K562 (cell line): Measurements from ENCODE around the gene BPIFB2. TPM values are rescaled to one million over a fixed set of nuclear protein-coding genes. Genes with fewer than 3 reads are reported as not detected.

Experiments used
- ATAC-seq: fragments of 200-7000 bp; cut with Tn5 transposase; 3 replicates; pipeline ENCODE4 v1.9.1; 2020; ENCODE audit warnings: moderate library complexity
- BruUV-seq: library from RNA; stranded (reverse); fragments of 400-500 nt; replicated peaks from 2 replicates; lab custom pipeline; 2021; lab: Mats Ljungman, UMichigan
- CTCF ChIA-PET: fragments of 300-600 bp; formaldehyde crosslinking; extraction: SDS; loops from one replicate; lab custom pipeline; 2021; ENCODE audit warnings: low intra/inter-chr PET ratio; lab: Yijun Ruan, JAX
- POLR2A ChIA-PET: fragments of 300-600, 350-650 bp; sonication (Branson Sonifier 250); formaldehyde crosslinking; extraction: SDS; loops from one replicate; lab custom pipeline; 2021; ENCODE audit warnings: antibody characterized with exemption, inconsistent platforms; lab: Yijun Ruan, JAX
- DNase-seq, 4 experiments: peaks; one replicate each; pipeline versions ENCODE4 v3.0.0 to v3.0.0-alpha.2; 2011 to 2018; ENCODE audit warnings: low spot score in 3 of 4, mixed read lengths in 3 of 4; ENCODE audit errors: extremely low read depth in 1 of 4
- FAIRE-seq: peaks from 2 replicates; lab custom pipeline; 2011; peaks lifted over from hg19 to GRCh38; lab: Jason Lieb, UNC
- H2AFZ ChIP-seq: 2 replicates; pipeline ENCODE4 v1.6.0; 2011; ENCODE audit warnings: low read depth, low read length, control low read depth, inconsistent platforms
- H3K27ac ChIP-seq: fragments of 200-600 bp; 3 replicates; pipeline ENCODE4 v1.8.0; 2011; ENCODE audit warnings: low read depth, mild to moderate bottlenecking, control low read depth, inconsistent platforms, low read length, moderate library complexity, mixed read lengths; ENCODE audit errors: extremely low read depth
- H3K27me3 ChIP-seq, 2 experiments: fragments of 300-600 bp in 1 of 2; 2 replicates in 1 of 2; 3 replicates in 1 of 2; pipeline versions ENCODE4 v1.6.0 to v1.8.0; 2011; ENCODE audit warnings: inconsistent platforms in 2 of 2, low read length in 2 of 2, mild to moderate bottlenecking in 1 of 2, mixed read lengths in 1 of 2, moderate library complexity in 1 of 2; ENCODE audit not compliant: control insufficient read depth in 2 of 2, insufficient read depth in 2 of 2
- H3K36me3 ChIP-seq: fragments of 300-600 bp; 3 replicates; pipeline ENCODE4 v1.8.0; 2011; ENCODE audit warnings: mild to moderate bottlenecking, low read length, inconsistent platforms; ENCODE audit not compliant: control insufficient read depth, insufficient read depth
- H3K4me1 ChIP-seq, 2 experiments: fragments of 200-600 bp in 1 of 2; replicated peaks in 1 of 2; 2 replicates in 1 of 2; 3 replicates in 1 of 2; pipeline versions ENCODE4 v1.5.1 to v1.8.0; 2011; ENCODE audit warnings: inconsistent platforms in 2 of 2, low read length in 2 of 2, mild to moderate bottlenecking in 1 of 2, mixed read lengths in 1 of 2, moderate library complexity in 1 of 2; ENCODE audit not compliant: control insufficient read depth in 2 of 2, insufficient read depth in 2 of 2
- H3K4me2 ChIP-seq: 2 replicates; pipeline ENCODE4 v1.6.1; 2011; ENCODE audit warnings: low read length, control low read depth, inconsistent platforms, mixed read lengths; ENCODE audit not compliant: insufficient read depth
- H3K4me3 ChIP-seq: fragments of 200-600 bp; sonication (generic), shearing (Covaris generic); 2 replicates; pipeline ENCODE4 v1.5.1; 2016; ENCODE audit warnings: control low read depth, inconsistent platforms
- H3K79me2 ChIP-seq: fragments of 200-600 bp; 3 replicates; pipeline ENCODE4 v1.8.0; 2011; ENCODE audit warnings: low read length, inconsistent platforms; ENCODE audit not compliant: control insufficient read depth, insufficient read depth
- H3K9ac ChIP-seq, 2 experiments: 2 replicates each; pipeline versions ENCODE4 v1.6.0 to v1.6.1; 2011; ENCODE audit warnings: low read depth in 2 of 2, low read length in 2 of 2, control low read depth in 1 of 2, inconsistent platforms in 1 of 2, mild to moderate bottlenecking in 1 of 2, mixed read lengths in 1 of 2; ENCODE audit not compliant: insufficient read depth in 1 of 2
- H3K9me1 ChIP-seq: one replicate; pipeline ENCODE4 v1.6.0; 2011; ENCODE audit warnings: inconsistent platforms, mild to moderate bottlenecking, low read length, moderate library complexity; ENCODE audit not compliant: control insufficient read depth, insufficient read depth
- H3K9me3 ChIP-seq: replicated peaks from 2 replicates; pipeline ENCODE4 v1.5.1; 2011; ENCODE audit warnings: low read depth, low read length, inconsistent platforms; ENCODE audit not compliant: control insufficient read depth, insufficient read depth
- H4K20me1 ChIP-seq: replicated peaks from 2 replicates; pipeline ENCODE4 v1.6.1; 2011; ENCODE audit warnings: low read length, inconsistent platforms, mixed read lengths; ENCODE audit not compliant: control insufficient read depth, insufficient read depth
- ASH1L ChIP-seq: fragments of 450-650 bp; IDR thresholded peaks from 2 replicates; pipeline ENCODE4 v1.6.1; 2018; ENCODE audit warnings: borderline replicate concordance, mild to moderate bottlenecking, low read depth; ENCODE audit not compliant: partially characterized antibody
- NFXL1 ChIP-seq: fragments of 450-650 bp; formaldehyde crosslinking; IDR thresholded peaks from 2 replicates; pipeline ENCODE4 v1.4.0; 2021; ENCODE audit warnings: mild to moderate bottlenecking
- POLR2B ChIP-seq: fragments of 450-650 bp; IDR thresholded peaks from 2 replicates; pipeline ENCODE4 v1.6.1; 2018; ENCODE audit warnings: low read depth; ENCODE audit not compliant: partially characterized antibody
- SIX5 ChIP-seq, 2 experiments: IDR thresholded peaks; 2 replicates each; pipeline ENCODE4 v1.6.1; 2011; ENCODE audit warnings: low read length in 2 of 2, borderline replicate concordance in 1 of 2, low read depth in 1 of 2, mild to moderate bottlenecking in 1 of 2, moderate library complexity in 1 of 2; ENCODE audit not compliant: insufficient read depth in 1 of 2
- TGIF2 ChIP-seq: sonication (generic); formaldehyde crosslinking; IDR thresholded peaks from 2 replicates; pipeline ENCODE4 v1.8.1; 2022; ENCODE audit warnings: mild to moderate bottlenecking, missing genetic modification reagents, moderate library complexity
- ZNF707 ChIP-seq: fragments of 250-450 bp; sonication (Bioruptor Pico); conservative IDR thresholded peaks from 2 replicates; pipeline ENCODE4 v1.8.0; 2022; ENCODE audit warnings: inconsistent platforms, mild to moderate bottlenecking, moderate library complexity
- WGBS: fragments of 100-300 bp; shearing (Covaris generic); methylation state at CpG from one replicate; pipeline ENCODE4 v1.1.6; 2016; ENCODE audit warnings: low coverage, mixed read lengths; ENCODE audit not compliant: insufficient coverage; ENCODE audit errors: missing lambda C conversion rate; 5-methylcytosine and 5-hydroxymethylcytosine counted together
- in situ Hi-C: fragments of 300-500 bp; cut with MboI; formaldehyde crosslinking; loops from 4 replicates; pipeline ENCODE4 v1.15.0; 2018; ENCODE audit warnings: inconsistent platforms, mixed read lengths
- intact Hi-C: fragments of 100-400 bp; cut with micrococcal nuclease; formaldehyde crosslinking; loops from 2 replicates; pipeline ENCODE4 v1.14.2; 2022
- polyA plus RNA-seq, 8 experiments: library from polyadenylated mRNA; depleted of rRNA in 4 of 8; stranded (reverse) in 5 of 8; unstranded in 3 of 8; fragments of >200 nt; fragmentation: Nextera tagmentation in 2 of 8; fragmentation: Illumina TruSeq in 1 of 8; extraction: Ambion mirVana in 2 of 8; extraction: Trizol in 1 of 8; gene quantifications; 2 replicates each; pipeline versions ENCODE4 v1.2.1 to v1.2.3, GENCODE V29; 2011 to 2014; ENCODE audit warnings: inconsistent platforms in 1 of 8, missing spikeins in 1 of 8
- total RNA-seq, 7 experiments: library from RNA; depleted of rRNA in 6 of 7; stranded (reverse); fragments of >200 nt in 6 of 7; fragmentation: Illumina TruSeq in 2 of 7; extraction: Trizol in 2 of 7; gene quantifications; 2 replicates each; pipeline versions ENCODE4 v1.2.1 to v1.2.3, GENCODE V29; 2011 to 2021; ENCODE audit warnings: low replicate concordance in 1 of 7
- TF ChIP-seq, protein P1 (sequence below): IDR thresholded peaks from 3 replicates; pipeline ENCODE4 v1.6.1; 2011; ENCODE audit warnings: borderline replicate concordance, mild to moderate bottlenecking; ENCODE audit not compliant: insufficient read length, insufficient read depth

Gene BPIFB2
- total and polyA plus RNA-seq, 9 of the 15 experiments (the other 6 are each of a cell fraction or from before 2014, with no cell fraction given): not detected

DNA sequence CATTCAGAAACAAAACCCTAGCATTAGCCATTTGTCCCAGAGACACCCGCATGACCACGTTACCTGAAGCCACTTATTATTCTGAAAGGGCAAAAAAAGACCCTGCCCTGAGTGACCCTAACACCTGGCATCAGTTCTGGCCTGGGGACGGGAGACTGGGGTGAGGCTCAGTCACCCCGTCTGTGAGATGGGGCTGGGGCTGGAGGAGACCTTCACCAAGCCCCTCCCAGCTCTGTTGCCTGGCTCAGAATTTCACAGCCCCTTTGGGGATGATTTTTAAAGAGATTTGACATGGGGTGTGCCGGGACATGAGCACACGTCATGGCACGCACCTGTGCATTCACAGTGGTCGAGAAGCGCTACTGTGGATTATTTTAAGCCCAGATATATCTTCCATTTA is 22.6 kb downstream of the BPIFB2 start:
- H3K9ac ChIP-seq: no peak overlapping the region
- H3K4me3 ChIP-seq: no peak overlapping the region
- peaks cover 0 to 17% of the 10 kb centered on the region in 2 experiments; a peak in 2 of 5 replicates for H3K27me3 ChIP-seq
- no peaks in the 10 kb centered on the region for H3K36me3 ChIP-seq
- intact Hi-C loops (no loop called here), in situ Hi-C loops (no loop called here)
- no peak overlapping the region for H3K4me2 ChIP-seq
- ChIA-PET POLR2A (interaction anchor here (0.6 kb wide), 1 partner anchor 10 kb away, joined by 5 read pairs; no protein-coding TSS in a partner anchor), CTCF (no interaction called here)
- ATAC-seq (no peak), DNase-seq (no peak), FAIRE-seq (no peak)
- no peak for TF ChIP-seq NFXL1 (CRISPR knock-in tag)
- TF ChIP-seq SIX5 (IDR thresholded peaks at IDR 0.05; ENCODE audit: borderline replicate concordance in 1 of 2, insufficient read depth in 1 of 2, low read depth in 1 of 2, low read length in 2 of 2): no peak
- no peak for TF ChIP-seq ZNF707
- no peak for TF ChIP-seq TGIF2 (CRISPR knock-in tag)
- TF ChIP-seq, protein P1, sequence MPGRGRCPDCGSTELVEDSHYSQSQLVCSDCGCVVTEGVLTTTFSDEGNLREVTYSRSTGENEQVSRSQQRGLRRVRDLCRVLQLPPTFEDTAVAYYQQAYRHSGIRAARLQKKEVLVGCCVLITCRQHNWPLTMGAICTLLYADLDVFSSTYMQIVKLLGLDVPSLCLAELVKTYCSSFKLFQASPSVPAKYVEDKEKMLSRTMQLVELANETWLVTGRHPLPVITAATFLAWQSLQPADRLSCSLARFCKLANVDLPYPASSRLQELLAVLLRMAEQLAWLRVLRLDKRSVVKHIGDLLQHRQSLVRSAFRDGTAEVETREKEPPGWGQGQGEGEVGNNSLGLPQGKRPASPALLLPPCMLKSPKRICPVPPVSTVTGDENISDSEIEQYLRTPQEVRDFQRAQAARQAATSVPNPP: no peak
- no peak for TF ChIP-seq POLR2B
- TF ChIP-seq ASH1L: no peak
- H3K9me1 ChIP-seq: no peaks in the 10 kb centered on the region
- H3K9me3 ChIP-seq: no peaks in the 10 kb centered on the region
- H3K79me2 ChIP-seq: no peaks in the 10 kb centered on the region
- peaks cover 0 to 3% of the 10 kb centered on the region in 2 experiments; a peak in 1 of 5 replicates for H3K4me1 ChIP-seq
- no peaks in the 10 kb centered on the region for H4K20me1 ChIP-seq
- H3K27ac ChIP-seq: no peak overlapping the region
- 2% methylated on average over 9 of the region's 9 CpGs for WGBS
- BruUV-seq: no TSS peak
- no peak overlapping the region for H2AFZ ChIP-seq
